Smooth muscle cell of the brain vasculature (primary cell): ENCODE data around the gene MGLL.

Experiments
- DNase-seq: peaks from one replicate; pipeline ENCODE4 v3.0.0-alpha.2; 2012; ENCODE audit warnings: low read depth, low spot score

The MGLL gene

DNA sequence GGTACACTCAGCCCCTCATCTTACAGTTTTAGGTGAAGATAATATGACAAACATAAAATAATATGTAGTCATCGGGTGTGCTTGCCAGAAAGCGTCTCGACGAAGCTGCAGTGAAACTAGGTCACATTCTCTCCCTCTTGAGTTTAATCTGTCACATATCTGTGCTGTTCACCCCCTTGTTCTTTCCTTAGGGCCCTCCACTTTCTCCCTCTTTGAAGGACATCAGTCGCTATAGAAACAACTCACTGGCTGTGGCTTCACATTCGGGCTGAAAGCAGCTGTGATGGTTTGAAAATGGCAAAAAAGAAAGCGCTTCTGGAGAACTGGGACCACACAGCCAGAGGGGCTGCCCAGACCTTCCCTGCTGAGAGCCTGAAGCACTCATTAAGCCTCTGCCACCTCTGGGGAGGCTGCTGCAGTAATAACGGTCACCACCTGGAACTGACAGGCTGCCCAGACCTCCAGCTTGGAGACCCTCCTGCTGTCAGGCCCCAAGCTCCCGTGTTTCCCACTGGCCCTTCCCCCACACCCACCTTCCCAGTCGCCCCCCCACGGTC is 99.2 kb downstream of the MGLL start:
- no peak for DNase-seq

DNA sequence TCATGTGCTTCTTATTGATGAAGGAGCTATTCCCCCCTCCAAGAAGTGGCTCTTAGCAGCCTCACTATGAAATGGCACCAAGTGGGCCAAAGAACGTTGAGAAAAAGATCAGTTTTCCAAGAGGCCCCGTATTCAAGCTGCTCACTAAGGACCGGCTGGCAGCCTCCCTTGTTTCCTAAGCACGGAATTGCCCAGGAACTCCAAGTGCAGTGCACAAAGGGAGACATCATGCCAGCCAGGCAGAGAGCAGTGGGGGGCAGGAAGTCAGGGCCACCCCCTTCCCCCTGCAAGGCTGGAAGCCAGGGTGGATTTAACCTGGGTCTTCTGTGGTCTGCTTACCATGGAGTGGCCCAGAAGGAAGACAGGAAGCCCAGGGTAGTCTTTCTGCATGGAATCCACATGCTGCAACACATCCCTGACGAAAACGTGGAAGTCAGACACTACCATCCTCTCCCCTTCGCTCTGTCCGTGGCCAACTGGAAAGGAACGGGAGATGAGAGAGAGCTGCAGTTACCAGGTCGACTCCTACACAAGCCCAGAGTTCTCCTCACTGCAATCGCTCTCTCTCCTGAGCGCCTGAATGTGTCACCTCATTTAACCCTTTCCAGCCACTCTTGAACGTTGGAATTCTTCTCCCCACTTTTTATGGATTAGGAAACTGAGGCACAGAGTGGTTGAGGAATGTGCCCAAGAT is 100.1 kb downstream of the MGLL start:
- DNase-seq, result no peak

DNA sequence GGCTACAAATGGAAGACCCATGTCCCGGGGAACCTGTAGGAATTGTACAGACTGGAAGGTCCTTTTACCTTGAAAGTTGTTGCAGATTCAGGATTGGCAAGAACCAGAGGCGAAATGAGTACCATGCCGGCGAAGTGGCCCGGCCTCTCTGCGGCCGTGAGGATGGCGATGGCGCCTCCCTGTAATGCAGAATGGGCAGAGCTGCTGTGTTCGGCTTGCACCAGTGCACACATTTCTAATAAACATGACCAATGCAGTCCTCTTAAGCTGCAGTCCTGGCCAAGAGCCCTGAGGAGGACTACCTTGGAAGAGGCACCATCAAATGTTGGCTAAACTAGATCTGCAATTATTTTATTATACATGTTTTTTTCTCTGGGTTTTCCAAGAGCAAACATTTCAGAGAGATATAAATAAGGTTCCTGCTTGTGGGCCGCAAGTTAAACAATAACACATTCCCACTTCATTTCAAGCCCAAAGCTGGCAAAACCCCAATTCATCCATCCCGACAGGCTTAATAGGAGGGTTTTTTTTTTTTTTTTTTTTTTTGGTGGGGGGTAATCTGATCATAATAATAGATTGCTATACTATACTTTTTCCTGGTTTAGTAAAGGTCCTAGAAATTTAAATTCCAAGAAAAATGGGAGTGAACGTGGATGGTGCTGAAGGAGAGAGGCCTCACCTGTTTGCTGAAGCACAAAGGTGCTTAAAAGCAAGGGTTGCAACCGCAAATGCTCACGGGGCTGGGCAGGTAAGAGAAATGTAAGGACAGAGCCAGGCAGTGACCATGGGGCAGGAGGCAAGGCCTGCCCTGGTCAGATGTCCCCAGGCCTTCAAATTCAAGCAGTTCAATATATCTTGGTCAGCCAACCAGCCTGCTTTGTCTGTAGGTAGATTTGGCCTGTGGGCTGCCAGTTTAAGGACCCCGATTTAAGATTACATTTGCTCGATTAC is 101.1 kb downstream of the MGLL start:
- no peak for DNase-seq

DNA sequence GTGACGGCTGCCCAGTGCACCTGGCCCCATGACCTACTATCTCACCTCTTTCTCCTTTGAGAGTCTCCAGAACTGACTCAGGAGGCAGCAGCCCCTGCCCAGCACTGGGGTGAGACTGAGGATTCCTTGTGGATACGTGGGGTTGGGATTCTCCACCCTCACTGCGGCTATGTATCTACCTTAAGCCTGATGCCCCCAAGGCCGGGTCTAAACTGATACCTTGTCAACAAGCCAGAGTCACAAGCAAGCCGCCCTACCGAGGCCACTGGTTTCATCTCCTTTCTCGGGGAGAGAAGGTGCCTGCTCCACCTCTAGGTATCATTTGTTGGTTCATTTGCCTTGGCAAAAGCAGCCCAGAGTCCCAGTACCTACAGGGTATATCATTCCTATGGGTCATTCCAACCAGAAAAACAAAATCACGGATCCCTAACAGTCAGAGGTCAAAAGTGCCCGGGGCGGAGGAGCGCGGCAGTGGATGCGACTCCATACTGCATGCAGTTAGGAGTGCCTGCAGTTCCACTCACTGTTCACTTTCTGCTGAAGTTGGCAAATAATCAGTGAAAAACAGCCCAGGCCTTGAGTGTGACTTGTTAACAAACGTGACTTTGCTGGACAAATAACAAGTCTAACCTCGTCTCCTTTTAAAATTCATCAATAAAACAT is 102.0 kb downstream of the MGLL start:
- no peak for DNase-seq

DNA sequence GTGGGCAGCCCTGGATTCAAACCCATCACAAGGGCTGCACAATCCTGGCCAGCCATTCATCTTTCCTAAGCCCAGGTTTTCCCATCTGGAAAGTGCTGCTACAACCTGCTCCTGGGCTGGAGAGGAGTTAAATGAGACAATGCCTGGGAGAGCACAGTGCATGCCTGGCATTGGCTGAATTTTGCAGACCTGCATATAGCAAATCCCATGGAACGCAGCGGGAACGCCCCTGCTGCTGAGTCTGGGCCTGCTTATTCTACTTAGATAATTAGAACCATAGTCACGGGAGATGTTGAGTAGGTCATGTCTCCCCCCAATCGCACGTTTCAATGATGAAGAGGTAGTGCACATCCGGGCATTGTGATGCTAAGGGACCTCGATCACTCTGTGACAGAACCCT is 102.9 kb downstream of the MGLL start:
- DNase-seq, result no peak

DNA sequence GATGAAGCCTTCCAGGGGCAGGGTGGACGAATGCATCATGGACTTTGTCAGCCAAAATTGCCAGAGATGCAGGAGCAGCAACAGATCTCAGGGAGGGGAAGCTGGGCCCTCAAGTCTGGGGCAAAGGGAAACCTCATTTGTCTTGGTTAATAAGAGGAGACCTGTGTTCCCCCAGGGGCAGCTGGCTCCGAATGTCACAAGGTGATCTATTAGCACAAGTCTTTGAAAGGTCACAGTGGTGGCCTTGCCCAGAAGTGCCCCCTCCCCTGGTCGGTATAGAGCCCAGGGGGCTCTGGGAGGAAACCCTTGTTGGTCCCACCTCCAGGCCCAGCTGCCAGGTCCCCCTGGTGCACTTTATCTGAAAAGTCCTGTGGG is 103.4 kb downstream of the MGLL start:
- no peak for DNase-seq

DNA sequence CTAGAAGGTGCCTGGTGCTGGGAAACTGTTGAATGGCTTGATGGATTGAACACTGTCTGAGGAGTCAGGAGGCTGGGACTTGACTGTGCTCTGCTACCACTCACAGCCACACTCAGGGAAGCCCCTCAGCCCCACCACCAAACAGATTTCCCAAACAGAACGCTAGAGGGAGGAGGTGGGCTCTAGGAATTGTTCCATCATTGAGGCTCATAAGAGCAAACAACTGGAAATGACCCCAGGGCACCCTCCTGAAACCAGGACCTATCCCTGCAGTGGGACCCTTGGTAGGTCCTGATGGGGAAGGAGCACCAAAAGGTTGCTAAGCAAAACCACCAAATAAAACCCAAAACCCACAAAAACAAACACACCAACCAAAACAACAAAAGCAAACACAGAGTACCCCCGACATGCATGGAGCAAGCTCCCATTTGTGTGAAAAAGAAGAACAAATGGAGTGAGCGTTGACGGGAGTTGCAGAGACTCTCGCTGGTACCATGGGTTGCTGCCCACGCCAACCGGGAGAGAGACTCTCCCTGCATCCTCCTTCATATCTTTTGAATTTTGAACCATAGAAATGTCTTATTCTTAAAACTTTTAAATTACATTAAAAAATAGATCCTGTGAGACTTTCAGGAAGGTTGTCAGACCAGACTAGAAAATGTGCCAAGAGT is 103.9 kb downstream of the MGLL start:
- no peak for DNase-seq

DNA sequence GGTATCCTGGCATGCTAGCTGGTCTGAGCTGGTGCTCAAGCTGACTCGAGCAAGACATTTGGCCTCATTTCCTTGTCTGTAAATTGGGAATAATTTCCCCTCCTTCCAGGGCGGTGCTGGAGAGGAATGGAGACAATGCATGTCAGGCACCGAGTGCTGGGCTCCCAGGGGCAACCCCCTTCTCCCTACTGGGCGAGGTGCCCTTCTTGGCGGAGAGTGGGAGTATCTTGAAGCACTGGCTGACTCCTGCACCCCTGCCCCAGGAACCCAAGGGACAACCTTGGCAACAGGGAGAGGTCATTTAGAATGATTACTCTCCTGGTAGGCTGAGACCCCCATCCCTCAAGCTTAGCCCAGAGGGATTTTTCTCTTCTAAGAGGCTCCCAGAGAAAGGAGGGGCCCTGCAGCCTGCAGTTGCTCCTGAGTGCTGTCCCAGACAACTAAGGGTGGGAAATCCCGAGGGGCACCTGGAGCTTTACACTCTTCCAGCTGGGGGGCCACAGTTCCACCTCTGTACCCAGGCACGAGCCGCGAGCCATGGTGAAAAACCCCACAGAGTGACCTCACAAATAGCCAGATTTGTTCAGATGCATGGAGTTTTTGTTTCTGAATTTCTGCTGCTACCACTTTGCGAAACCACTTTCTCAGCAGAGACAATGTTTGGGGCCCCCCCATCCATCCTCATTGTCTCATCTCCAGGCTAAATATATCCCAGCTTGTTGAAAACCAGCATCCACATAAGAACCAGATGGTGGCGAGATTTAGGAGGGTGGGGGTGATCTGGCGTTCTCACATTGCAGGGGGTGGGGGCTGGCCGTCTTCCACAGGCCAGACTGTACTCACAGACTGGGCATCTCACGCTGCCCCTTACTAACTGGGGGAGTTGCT is 104.7 kb downstream of the MGLL start:
- DNase-seq, result no peak

DNA sequence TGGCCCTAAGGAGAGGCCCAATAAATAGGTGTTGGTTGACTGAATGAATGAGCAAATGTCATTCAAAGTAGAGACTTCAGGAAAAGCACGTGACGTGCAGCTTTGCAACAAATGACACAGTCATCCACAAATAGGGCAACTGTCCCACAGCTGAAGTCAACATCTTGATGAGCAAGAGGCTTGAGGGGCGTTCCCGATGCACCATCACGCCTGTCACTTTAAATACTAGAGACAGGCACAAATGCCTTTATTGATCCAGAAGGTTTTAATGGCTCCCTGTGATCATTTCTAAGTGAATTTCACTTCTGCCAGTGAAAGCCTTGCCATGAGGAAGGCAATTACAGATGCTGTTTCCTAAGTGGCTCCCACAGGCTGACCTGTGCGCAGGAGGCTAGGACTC is 105.9 kb downstream of the MGLL start:
- no peak for DNase-seq

DNA sequence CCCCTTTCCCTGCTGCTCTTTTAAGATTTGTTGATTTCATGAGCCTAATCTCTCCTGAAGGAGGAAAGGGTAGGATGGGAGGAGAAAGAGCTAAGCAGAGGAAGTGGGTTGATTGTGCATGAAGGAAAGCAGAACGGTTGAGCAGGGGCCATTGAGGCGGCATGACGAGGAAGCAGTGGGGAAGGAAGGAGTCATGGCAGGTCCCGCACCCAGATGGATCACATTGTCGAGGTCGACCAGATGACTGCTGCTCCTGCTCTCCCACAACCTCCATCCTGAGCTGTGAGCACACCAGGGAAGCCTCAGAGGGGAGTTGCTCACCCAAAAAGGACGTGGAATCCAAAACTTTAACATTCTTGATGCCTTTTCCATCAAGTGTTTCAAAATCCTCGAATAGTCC is 106.8 kb downstream of the MGLL start:
- no peak for DNase-seq

DNA sequence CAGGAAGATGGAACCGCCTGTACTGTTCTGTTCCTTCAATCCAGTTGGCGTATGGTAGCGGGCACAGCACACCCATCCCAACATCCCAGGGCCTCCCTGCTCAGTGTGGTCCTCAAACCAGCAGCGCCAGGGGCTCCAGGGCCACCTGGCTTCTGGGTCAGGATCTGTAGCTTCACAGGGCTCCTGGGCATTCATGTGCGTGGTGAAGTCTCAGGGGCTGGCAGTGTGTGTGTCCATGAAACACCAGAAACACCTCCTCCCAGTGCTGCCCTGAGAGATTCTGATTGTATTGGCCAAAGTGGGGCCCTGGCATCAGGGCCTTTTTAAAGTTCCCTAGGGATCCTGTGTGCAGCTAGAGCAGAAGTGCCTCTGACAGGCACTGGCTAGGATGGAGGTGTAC is 107.4 kb downstream of the MGLL start:
- no peak for DNase-seq

DNA sequence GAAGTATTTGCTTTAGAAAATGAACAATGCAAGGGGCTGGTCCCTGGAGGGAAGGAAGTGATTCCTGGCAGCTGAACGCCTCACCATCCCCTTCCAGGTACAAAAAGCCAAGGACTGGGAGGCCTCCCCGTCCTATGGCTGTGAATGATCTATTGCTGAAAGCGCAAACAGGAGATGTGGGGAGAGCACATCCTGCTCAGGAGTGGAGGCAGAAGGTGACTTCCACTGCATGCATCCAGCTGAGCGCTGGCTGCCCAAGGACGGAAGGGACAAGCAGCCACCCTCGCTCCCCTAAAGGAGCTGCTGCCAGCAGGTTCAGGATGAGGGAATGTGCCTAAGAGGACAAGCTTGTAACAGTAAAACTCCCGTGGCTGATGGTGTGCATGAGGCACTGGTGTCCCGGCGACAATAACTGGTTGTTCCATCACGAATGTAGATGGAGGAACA is 108.2 kb downstream of the MGLL start:
- DNase-seq, result no peak

DNA sequence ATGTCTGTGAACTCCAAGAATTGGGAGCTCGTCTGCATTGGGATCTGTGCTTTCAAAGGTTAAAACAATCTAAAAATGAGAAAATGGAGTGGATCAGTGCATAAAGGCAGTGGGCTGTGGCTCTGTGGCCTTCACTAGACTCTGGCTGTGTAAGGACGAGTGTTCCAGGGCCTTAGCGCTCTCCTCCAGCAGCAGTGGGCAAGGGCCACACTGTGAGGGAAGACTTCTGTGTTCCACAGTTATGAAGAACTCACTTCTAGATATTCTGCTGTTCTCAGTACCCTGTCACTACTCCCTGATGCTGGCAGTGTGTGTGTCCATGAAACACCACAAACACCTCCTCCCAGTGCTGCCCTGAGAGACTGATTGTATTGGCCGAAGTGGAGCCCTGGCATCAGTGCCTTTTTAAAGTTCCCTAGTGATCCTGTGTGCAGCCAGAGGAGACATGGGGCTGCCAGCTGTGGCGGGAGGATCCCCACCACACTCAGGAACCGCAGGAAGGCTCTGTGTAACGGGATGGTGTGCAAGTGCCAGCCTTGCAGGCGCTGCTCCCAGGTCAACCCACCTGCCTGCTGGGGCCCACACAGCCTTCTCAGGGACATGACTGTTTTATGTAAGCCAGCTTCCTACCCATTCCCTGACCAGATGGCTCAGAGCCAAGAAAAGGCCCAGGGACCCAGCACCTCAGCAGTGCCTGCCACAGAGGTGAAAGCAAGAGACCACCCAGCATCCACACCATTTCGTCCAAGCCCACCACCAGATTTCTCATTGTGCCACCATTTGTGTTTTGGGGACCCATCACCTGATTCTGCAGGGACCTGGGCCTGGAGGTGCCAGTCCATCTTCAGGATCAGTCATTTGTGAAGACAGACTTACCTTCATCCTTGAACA is 109.2 kb downstream of the MGLL start:
- DNase-seq, result no peak

DNA sequence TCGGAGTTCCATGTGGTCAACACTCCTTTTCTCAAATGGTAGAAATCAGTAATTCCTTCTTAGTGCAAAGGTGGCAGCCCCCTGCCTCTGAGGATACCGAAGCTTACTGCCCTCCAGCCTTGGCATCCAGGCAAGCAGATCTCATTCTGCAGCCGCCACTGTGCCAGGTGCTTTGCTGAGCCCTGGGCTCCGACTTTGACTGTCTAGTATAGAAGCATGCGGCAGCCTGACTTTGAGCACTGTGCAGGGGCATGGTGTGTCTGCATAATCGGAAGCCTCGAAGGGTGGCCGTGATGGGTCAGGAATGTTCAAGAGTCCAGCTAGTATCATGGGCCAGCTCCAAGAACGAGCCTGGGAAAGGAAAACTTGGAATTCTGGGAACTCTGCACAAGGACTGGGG is 109.9 kb downstream of the MGLL start:
- no peak for DNase-seq

DNA sequence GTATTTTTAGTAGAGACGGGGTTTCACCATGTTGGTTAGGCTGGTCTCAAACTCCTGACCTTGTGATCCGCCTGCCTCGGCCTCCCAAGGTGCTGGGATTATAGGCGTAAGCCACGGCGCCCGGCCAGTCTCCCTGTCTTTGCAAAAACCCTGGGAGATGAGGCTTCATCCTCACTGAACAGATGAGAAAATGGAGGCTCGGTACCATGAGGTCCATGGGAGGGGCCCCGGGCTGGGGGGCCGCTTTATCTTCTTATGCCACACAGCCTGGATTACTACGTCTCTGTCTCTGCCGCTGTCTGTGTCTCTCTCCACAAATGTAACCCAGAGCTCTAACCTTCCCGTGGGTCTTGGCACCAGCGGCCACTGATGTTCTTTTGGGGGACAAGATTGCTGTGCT is 110.4 kb downstream of the MGLL start:
- DNase-seq, result no peak

DNA sequence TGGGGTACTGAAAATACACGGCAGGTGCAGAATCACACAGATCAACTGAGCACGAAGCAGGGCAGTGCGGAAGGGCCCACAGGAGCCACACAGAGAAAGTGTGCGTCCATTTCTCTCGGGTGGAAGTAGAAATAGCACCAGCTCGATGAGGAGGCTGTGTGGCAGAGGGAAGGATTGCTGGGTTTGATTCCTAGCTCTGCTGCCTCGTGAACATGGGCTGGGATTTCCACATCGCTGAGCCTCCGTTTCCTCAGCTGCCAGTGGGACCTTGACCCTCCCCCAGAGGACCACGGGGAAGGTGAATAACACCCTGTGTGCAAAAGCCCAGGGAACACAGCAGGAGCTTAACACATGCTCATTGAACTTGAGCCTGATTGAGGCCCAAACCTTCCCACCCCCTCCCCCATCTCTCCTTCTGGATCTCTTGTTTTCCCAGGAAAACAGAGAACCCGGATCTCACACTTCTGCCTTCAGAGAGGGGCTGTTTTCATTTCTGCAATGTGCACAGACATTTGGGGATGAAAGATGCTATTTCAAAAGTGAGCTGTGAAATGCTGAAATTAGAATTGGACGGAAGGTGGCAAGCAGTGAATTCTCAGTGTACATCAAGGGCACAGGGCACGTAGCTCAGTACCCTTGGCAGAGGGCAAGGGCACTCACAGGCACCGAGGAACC is 111.2 kb downstream of the MGLL start:
- no peak for DNase-seq

DNA sequence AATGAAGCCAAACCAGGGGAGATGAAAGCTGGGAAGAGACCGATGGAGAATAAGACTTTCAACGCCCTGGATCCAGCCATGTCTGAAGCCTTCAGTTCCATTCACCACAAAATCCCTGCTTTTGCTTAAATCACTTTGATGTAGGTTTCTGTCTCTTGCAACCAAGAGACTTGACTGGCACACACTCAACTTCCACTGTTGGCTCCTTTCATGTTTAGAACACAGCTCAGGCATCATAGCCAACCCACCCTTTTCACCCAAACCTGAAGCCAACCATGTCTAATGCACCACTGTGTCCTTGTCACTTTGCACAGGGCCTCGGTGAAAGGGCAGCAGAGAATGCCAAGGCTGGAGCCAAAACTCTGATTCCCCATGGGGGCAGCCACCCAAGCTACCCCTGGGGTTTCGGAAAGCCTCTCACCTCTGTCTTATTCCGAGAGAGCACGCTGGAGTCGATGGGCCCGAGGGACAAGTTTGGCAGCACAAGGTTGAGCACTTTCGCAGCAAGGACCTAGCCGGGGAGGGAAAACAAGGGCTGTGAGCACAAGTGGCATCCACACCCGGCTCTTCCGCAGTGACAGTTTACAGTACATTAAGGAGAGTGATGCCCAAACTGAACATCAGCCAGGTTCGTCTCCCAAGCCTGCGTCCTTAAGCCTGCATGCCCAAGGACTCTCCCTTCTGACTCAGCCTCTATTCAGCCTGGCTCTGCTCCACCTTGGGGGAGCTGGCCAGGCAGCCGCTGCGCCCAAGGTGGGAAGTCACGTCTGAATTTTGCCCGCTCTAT is 112.0 kb downstream of the MGLL start:
- no peak for DNase-seq
